HEK293 (cell line): Measurements from ENCODE around the gene DGUOK.
"Not testable (repeated sequence)": the region's sequence is repeated elsewhere in the genome, so short reads cannot be mapped to it uniquely, and the experiment has no call there.

ENCODE experiments used
- CTCF ChIP-seq: fragments of 450-650 bp; formaldehyde crosslinking; IDR thresholded peaks from 2 replicates; pipeline ENCODE4 v1.5.1; 2016; ENCODE audit warnings: missing biosample characterization, missing genetic modification characterization
- TCF7L2 ChIP-seq: IDR thresholded peaks from 2 replicates; pipeline ENCODE4 v1.6.1; 2011; ENCODE audit warnings: low read depth, mild to moderate bottlenecking, inconsistent platforms, low read length, moderate library complexity, borderline replicate concordance
- ZBTB1 ChIP-seq: fragments of 450-650 bp; formaldehyde crosslinking; IDR thresholded peaks from 2 replicates; pipeline ENCODE4 v1.5.1; 2016; ENCODE audit warnings: missing biosample characterization, missing genetic modification characterization
- TF ChIP-seq, protein P1 (sequence below): fragments of 450-650 bp; formaldehyde crosslinking; optimal IDR thresholded peaks from 2 replicates; pipeline ENCODE3; 2016; ENCODE audit warnings: missing biosample characterization, mild to moderate bottlenecking, missing genetic modification characterization
- TF ChIP-seq, protein P2 (sequence below): fragments of 450-650 bp; formaldehyde crosslinking; IDR thresholded peaks from 2 replicates; pipeline ENCODE4 v1.5.1; 2016; ENCODE audit warnings: missing biosample characterization, missing genetic modification characterization

DNA sequence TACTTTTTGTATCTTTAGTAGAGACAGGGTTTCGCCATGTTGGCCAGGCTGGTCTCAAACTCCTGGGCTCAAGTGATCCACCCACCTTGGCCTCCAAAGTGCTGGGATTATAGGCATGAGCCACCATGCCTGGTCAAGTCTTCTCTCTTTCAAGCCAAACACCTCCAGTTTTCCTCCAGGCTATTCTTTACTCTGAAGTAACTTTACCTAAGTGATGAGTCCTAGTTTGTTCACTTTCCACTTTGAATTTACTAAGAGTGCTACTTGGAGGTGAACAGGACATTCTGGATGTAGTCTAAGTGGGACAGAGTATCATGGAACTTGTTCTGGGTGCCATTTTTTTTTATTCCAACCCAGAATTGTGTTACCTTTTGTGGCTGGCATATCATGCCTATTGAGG lies 13.4 kb downstream of the DGUOK start:
- TF ChIP-seq, protein P1, sequence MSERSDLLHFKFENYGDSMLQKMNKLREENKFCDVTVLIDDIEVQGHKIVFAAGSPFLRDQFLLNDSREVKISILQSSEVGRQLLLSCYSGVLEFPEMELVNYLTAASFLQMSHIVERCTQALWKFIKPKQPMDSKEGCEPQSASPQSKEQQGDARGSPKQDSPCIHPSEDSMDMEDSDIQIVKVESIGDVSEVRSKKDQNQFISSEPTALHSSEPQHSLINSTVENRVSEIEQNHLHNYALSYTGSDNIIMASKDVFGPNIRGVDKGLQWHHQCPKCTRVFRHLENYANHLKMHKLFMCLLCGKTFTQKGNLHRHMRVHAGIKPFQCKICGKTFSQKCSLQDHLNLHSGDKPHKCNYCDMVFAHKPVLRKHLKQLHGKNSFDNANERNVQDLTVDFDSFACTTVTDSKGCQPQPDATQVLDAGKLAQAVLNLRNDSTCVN (tag by site-specific recombination), result not testable (repeated sequence)
- TF ChIP-seq TCF7L2; CTCF (tag by site-specific recombination); ZBTB1: not testable (repeated sequence)
- TF ChIP-seq, protein P2, sequence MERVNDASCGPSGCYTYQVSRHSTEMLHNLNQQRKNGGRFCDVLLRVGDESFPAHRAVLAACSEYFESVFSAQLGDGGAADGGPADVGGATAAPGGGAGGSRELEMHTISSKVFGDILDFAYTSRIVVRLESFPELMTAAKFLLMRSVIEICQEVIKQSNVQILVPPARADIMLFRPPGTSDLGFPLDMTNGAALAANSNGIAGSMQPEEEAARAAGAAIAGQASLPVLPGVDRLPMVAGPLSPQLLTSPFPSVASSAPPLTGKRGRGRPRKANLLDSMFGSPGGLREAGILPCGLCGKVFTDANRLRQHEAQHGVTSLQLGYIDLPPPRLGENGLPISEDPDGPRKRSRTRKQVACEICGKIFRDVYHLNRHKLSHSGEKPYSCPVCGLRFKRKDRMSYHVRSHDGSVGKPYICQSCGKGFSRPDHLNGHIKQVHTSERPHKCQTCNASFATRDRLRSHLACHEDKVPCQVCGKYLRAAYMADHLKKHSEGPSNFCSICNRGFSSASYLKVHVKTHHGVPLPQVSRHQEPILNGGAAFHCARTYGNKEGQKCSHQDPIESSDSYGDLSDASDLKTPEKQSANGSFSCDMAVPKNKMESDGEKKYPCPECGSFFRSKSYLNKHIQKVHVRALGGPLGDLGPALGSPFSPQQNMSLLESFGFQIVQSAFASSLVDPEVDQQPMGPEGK (tag by site-specific recombination), result not testable (repeated sequence)
